ENCODE measurements around the gene THRA.

GRCh38 chr17:40074871-40075200 is 12.1 kb downstream of the THRA start:
- TF ChIP-seq CTCF (IDR thresholded peaks at IDR 0.05; ENCODE audit: low read depth, low read length, poor library complexity, severe bottlenecking) (no peak), EZH2phosphoT487 (IDR thresholded peaks at IDR 0.05; ENCODE audit: borderline replicate concordance, low read length) (no peak)

All from DOHH2 (cell line).